ENCODE measurements around the gene GLRX5.
"Not testable (repeated sequence)": the region's sequence is repeated elsewhere in the genome, so short reads cannot be mapped to it uniquely, and the experiment has no call there.

GLRX5 gene

DNA sequence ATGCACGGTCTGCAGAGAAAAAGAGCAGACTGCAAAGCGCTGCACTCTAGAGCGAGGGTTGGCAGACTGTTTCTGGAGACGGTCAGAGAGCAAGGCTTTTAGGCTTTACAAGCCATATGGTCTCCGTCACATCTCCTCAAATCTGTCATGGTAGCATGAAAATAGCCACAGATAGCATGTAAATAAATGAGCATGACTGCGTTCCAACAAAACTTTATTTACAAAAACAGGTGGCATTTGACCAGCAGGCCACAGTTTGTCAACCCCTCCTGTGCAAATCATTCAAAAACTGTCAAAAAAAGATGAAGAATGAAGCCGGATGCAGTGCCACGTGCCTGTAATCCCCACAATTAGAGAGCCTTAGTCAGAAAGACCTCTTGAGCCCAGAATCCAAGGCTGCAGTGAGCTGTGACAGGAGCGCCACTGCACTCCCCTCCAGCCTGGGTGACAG is 37.3 kb upstream of the GLRX5 start:
- DNase-seq = no peak
- in situ Hi-C loops (cut with MboI; ENCODE audit: low pct_unique_long_range_greater_than_20kb, low sequenced_read_pairs) = no loop called here

DNA sequence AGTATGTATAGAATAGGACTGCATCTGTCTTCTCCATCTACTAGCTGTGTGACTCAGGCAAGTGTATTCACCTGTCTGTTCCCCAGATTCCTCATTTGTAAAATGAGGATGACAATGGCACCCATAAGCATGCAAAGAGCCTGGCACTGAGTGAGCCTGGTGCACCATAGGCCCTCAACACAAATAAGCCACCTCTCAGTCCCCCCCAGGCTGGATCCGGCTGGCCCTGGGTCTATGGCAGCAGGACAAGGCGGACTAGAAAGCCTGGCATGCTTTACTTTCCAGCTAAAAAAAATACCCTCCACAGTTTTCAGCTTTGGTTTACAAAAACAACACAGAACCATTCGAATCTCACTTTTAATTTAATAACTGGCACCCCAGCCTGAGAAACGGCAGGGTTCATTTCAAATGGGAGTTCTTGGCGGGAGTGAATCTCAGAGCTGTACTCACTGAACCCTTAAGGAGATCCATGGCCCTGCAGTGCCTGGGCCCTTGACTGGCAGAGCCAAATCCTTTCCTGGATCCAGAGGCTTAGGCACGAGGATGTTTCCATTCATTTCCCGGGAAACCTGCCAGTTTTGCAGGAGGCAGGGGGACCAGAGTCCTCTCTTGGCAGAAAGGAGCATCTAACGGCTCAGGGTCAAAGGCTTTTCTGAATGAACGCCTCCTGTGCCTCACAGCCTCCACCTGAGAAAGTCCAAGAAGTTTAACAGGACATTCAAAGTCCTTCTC is 36.1 kb upstream of the GLRX5 start:
- no peak for DNase-seq
- in situ Hi-C loops (cut with MboI; ENCODE audit: low pct_unique_long_range_greater_than_20kb, low sequenced_read_pairs) = no loop called here

DNA sequence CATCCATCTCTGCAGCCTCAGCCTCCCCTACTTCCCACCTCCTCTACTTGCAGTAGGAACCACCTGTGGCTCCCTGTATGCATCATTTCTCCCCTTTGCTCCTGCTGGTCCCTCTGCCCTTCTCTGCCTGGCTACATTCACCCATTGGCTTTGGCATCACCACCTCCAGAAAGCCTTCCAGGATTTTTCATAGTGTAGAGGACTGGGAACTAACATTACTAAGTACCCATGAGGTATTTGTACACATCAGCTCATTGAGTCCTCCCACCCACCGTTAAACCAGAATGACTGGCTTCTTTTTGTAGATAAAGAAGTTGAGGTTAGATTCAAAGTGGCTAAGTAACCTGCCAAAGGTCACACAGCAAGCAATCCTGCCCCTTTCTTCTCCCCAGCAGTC is 35.5 kb upstream of the GLRX5 start:
- in situ Hi-C loops (cut with MboI; ENCODE audit: low pct_unique_long_range_greater_than_20kb, low sequenced_read_pairs) = no loop called here
- DNase-seq = no peak

DNA sequence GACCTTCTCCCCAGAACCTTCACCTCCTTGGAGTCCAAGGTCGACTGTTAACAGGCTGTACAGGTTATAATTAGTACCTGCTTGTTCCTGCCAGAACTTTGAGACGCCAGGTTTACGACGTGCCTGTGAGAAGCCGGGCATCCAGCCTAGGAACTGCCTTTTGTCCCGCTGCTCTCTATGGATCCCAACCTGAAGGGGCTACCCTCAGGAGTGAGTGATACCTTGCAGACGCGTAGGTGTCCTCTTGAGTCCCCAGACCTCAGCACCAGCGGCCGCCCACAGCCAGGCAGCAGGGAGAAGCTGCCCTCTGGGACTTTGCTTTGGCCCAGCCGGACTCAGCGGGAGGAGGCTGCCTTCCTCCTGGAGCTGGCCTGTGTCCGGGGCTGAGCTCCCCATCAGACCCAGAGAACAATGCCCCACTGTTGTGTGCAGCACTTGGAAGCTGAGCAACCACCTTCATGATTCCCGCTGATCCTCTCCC is 34.6 kb upstream of the GLRX5 start:
- in situ Hi-C loops (cut with MboI; ENCODE audit: low pct_unique_long_range_greater_than_20kb, low sequenced_read_pairs) = no loop called here
- DNase-seq = no peak

DNA sequence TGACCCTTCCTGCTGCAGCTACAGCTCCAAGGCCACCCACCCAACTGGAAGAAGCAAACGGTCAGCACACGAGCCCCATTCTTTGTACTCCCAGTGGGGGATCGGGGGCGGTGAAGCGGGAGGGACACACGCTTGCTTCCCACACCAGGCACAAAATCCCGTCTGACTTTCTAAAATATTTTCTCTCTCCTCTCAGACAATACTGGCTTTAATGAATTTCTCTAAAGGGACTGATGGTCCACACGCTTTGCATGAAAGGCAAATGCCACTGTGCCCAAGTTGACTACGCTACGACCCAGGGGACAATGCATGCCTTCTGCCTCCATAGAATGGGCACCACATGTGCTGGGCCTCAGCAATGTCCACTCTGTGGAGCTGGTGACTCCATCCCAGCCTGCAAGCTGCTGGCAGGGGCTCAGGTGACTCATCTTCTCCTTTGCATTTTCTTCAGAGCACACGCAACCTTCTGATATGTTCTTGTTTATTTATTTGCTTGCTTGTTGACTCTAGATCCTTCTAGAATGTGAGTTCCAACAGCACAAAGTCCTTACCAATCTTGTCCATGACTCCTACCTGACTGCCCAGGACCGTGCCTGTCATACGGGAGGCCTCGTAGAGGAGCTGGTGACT is 34.0 kb upstream of the GLRX5 start:
- no peak for DNase-seq

DNA sequence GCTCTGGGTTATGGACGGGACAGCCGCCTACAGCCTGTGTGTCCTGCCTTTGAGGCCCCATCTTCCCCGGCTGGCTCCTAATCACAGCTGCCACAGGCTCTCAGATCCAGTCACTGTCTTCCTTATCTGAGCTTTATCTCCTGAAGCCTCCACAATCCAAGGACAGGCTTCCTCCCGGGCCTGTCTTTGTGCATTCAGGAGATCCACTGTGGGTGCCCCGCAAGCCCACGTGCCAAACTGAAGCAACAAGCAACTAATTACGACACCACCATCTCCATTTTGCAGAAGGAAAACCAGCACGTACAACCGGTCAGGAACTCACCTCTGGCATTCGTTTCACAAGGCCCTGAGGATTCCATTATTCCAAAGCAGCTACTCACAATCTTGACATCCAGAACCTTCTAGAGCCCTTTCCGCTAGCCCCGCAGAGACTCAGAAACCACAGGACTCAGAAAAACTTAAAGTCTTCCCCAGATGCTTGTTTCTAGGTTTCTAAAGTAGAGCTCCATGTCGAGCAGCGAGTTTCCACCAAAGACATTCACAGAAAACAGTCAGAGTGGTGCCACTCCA is 32.4 kb upstream of the GLRX5 start:
- no peak for DNase-seq
- in situ Hi-C loops (cut with MboI; ENCODE audit: low pct_unique_long_range_greater_than_20kb, low sequenced_read_pairs) = no loop called here

More for the DNA sequence above, 34.0 kb upstream of the GLRX5 start:
- in situ Hi-C loops (cut with MboI; ENCODE audit: low pct_unique_long_range_greater_than_20kb, low sequenced_read_pairs) = no loop called here

DNA sequence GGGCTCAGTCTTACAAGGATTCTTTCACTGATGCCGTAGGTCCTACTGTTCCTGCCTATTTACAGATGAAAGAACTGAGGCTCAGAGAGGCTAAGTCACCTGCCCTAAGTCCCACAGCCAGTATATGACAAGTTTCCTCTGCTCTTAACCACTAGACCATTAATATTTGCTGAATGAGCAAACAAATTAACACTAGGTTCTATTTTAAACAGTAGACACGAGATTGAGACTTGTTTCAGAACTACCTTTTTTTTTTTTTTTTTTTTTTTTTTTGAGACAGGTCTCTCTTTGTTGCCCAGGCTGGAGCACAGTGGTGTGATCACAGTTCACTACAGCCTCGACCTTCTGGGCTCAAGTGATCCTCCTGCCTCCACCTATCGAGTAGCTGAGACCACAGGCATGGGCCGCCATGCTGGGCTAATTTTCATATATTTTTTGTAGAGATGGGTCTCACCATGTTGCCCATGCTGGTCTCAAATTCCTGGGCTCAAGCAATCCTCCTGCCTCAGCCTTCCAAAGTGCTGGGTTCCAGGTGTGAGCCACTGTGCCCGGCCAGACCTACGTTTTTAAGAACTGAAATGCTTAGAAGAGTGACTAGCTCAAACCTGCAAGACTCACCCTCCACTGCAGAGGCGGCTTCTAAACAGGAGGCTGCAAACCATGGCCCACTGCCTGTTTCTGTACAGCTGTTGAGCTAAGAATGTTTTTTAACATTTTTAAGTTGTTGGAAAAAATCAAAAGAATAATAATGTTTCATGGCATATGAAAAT is 31.3 kb upstream of the GLRX5 start:
- in situ Hi-C loops (cut with MboI; ENCODE audit: low pct_unique_long_range_greater_than_20kb, low sequenced_read_pairs) = no loop called here
- DNase-seq = no peak

DNA sequence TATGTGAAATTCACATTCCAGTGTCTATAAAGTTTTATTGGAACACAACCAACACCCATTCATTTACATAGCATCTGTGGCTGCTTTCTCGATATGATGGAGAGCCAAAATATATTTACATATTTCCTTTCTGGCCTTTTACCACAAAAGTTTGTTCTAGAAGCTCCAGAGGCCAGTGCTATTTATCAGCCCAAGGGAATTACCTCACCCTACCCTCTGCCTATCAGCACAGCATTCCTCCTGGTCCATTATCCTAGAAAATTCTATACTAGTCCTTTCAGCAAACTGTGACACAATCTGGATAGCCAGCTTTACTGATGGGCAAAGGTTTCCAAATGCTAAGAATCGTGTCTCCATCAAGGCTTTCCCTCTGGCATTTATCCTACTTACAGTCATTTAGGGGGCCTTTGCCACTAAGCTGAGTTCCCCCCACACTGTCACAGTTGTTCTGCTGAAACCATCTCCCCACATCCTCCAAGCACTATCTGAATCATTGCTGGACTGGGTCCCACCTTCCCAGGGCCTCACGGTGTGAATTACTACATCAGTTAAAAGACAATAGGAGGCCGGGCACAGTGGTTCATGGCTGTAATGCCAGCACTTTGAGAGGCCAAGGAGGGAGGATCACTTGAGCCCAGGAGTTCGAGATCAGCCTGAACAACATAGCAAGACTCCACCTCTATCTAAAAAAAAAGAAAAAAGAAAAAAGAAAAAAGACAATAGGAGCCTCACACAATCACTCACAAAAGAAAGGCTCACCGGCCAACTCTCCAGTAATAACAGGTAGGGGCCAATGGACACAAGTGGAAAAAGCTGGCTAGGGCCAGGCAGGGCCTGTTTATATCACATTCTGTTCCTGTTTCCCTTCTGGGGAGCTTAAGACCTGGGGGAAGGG is 30.5 kb upstream of the GLRX5 start:
- DNase-seq = no peak

DNA sequence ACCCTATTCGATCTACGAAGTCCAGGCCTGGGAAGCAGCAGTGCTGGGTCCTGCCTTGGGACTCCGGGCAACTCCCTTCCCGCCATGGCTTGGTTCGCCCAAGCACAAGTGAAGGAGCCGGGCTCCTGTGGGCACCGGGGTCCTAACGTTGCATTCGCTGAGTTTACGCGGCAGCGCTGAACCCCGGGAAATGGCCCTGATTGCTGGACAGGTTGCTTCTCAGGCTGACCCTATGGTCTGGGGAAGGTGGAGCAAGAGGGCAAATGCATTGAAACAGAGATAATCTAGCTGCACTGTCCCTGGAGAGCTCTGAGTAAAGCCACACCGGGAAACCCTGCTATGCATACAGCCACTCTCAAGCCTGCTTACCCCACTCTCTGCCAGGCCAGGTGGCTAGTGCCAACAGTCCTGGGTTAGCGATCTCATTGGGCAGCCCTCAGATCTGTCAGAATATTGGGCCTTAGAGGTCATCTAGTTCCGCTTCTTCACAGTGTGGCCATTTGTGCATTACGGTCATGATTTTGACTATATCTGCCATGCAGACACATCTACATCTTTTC is 29.7 kb upstream of the GLRX5 start:
- no peak for DNase-seq
- in situ Hi-C loops (cut with MboI; ENCODE audit: low pct_unique_long_range_greater_than_20kb, low sequenced_read_pairs) = no loop called here

More for the DNA sequence above, 30.5 kb upstream of the GLRX5 start:
- in situ Hi-C loops (cut with MboI; ENCODE audit: low pct_unique_long_range_greater_than_20kb, low sequenced_read_pairs) = no loop called here

DNA sequence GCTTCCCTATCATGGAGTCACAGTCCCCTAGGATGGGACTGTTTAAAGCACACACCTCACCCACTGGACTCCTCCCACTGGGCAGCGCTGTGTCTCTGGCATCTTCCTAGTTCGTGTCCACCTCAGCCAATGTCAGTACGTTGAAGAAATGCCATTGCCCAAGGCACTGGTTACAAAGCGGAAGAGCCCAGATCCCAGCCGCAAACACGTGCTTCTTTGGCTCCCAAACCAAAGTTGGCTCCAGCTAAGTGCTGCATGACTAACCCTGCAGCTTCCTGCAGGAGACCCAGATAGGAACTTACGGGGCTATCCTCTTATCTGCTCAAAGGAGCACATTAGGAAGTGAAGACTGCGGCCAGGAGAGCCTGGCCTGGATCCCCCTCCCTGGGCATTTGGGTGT is 27.7 kb upstream of the GLRX5 start:
- in situ Hi-C loops (cut with MboI; ENCODE audit: low pct_unique_long_range_greater_than_20kb, low sequenced_read_pairs) = no loop called here
- peak; percentile 89 for DNase-seq

DNA sequence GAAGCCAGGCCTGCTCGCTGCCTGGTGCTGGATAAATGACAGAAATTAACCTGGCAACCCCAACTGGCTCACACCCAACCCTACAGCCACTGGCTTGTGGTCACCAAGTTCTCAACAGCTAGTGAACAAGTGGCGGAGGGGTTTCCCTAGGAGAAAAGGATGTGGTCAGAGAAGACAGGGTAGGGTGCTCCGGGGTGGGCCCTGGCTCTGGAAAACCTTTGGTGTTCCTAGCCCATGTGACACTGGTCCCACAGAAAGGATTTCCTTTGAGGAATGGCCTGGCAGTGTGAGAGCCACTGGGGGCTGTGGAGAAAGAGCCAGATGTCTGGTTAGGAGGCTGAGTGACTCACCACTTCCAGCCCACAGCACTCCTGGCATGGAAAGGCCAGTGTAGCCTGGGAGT is 27.1 kb upstream of the GLRX5 start:
- in situ Hi-C loops (cut with MboI; ENCODE audit: low pct_unique_long_range_greater_than_20kb, low sequenced_read_pairs) = no loop called here

DNA sequence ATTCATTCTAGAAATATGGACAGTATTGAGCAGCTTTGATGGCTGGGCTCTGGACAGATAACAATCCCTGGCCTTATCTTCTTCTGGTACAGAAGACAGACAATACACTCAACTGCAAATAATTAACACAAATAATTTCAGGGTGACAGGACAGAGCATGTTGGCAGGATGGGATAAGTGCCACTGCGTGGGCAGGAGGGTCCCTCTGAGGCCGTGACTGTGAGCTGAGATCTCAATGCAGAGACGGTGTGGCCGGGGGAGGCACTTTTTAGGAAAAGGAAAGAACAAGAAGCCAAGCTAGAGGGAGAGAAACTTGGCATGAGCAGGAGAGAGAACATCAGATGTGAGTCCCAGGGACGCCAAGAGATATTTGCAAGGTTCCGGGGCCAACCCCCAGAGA is 26.5 kb upstream of the GLRX5 start:
- DNase-seq = no peak
- in situ Hi-C loops (cut with MboI; ENCODE audit: low pct_unique_long_range_greater_than_20kb, low sequenced_read_pairs) = no loop called here

More for the DNA sequence above, 27.1 kb upstream of the GLRX5 start:
- no peak for DNase-seq

DNA sequence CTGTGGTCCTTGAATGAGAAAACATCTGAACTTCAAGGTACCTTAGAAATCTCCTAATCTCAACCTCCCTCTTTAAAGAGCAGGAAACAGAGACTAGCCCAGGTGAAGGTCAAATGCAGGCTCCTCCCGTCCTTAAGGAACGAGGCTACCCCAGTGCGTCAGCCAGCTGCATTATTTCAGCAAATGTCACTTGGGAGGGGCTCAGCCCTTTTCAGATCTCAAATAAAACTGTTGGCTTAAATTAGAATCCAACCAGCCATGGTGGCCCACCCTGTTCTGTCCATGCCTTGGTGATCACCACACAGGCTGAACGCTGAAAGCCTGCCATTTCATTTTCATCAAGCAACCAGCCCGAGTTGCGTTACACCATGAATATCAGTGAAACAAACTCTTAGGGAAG is 25.4 kb upstream of the GLRX5 start:
- no peak for DNase-seq
- in situ Hi-C loops (cut with MboI; ENCODE audit: low pct_unique_long_range_greater_than_20kb, low sequenced_read_pairs) = no loop called here

DNA sequence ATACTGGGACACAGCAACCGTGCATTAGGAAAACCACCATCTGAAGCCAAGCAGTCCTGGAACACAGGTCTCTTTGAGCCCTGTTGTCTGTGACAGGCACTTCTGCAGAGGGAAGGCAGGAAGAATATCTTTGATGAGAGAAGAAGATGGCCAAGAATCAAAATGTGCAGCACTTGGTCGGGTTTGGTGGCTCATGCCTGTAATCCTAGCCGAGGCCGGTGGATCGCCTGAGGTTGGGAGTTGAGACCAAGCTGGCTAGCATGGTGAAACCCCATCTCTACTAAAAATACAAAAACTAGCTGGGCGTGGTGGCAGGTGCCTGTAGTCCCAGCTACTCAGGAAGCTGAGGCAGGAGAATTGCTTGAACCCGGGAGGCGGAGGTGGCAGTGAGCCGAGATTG is 24.5 kb upstream of the GLRX5 start:
- in situ Hi-C loops (cut with MboI; ENCODE audit: low pct_unique_long_range_greater_than_20kb, low sequenced_read_pairs); DNase-seq: not testable (repeated sequence)

DNA sequence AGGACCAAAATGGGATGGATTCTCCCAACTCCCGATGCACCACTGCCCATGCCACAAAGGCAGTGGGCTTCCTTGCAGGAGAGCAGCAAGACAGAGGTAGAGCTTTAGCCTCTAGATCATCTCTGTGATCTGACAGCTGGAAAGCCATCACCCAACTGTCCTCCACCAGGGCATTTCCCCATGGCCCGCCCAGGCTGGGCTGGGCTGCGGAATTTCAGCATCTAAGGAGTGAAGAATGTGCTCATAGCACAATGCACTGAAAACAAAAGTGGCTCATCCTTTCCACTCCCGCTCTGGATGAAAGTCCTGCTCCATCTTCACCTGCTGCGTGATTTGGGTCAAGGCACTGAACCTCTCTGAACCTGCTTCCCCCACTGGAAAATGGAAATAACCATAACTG is 24.0 kb upstream of the GLRX5 start:
- in situ Hi-C loops (cut with MboI; ENCODE audit: low pct_unique_long_range_greater_than_20kb, low sequenced_read_pairs) = no loop called here
- DNase-seq = no peak

DNA sequence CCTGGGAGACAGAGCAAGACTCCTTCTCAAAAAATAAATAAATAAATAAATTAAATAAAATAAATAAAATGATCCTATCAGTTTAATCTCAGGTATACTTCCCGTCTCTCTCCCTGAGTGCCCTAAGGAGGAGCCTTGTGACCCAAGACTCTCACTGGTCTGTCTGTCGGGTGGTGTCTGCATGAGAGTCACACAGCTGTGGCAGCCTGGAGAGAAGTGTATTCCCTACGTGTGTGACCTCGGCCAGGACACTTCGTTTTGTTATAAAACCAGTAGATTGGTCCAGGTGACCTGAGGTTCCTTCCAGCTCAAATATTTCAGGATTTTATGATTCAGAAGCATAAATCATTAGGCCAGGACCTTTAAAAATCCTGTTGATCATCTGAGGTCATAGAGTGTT is 23.2 kb upstream of the GLRX5 start:
- no peak for DNase-seq
- in situ Hi-C loops (cut with MboI; ENCODE audit: low pct_unique_long_range_greater_than_20kb, low sequenced_read_pairs) = no loop called here

DNA sequence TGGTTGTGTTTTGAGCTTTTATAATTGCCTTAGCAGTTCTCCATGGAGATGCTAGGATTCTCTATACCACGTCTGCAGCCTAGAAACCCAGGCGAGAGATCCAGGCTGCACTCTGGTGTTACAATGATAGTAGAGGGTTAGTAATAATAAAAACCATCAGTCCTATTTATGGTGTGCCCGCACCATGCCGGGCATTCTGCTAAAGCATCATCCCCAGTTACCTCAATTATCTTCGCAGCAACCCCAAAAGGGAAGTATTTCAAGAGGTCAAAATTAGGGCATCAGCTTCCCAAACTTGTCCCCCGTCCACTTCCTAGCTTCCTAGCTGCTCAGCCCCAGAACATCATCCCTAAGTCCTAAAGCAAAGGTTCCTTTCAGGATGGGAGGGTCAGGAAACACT is 21.6 kb upstream of the GLRX5 start:
- in situ Hi-C loops (cut with MboI; ENCODE audit: low pct_unique_long_range_greater_than_20kb, low sequenced_read_pairs) = no loop called here
- no peak for DNase-seq
